ENCODE results near the gene TRIM46. TPM values are rescaled to one million over a fixed set of nuclear protein-coding genes. Genes with fewer than 3 reads are reported as not detected.

The TRIM46 gene
- total and polyA plus RNA-seq, 2 of the 13 experiments (the other 11 are each of a cell fraction or from before 2014, with no cell fraction given), result 0.04 to 0.09 TPM

DNA sequence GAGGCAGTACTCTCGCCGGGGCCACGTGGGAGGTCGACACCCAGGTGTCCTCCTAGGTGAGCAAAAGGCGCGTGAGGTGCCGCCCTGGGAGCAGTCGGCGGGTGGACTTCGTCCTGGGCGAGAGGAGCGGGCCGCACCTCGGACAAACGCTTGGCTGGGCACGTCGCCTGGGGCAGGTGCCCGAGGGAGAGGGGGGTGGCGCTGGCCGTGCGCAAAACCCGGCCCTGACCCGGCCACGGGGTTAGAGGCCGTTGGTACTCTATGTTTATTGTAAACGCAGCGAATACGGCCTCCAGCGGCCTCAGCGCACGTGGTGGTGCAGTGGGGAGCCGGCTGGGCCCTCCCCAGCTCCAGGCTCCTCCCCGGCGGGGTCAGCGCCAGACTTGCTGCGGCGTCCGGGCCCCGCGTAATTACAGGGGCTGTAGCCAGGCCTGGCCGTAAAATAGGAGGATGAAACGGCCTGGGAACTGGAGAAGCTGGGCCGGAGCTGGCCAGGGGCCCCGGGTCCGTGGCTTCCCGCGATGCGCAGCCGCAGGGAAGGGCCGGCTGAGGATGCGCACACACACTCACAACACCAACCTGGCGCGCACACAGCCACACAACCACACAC lies 47.6 kb upstream of the TRIM46 start (continued):
- TF ChIP-seq, protein P1, sequence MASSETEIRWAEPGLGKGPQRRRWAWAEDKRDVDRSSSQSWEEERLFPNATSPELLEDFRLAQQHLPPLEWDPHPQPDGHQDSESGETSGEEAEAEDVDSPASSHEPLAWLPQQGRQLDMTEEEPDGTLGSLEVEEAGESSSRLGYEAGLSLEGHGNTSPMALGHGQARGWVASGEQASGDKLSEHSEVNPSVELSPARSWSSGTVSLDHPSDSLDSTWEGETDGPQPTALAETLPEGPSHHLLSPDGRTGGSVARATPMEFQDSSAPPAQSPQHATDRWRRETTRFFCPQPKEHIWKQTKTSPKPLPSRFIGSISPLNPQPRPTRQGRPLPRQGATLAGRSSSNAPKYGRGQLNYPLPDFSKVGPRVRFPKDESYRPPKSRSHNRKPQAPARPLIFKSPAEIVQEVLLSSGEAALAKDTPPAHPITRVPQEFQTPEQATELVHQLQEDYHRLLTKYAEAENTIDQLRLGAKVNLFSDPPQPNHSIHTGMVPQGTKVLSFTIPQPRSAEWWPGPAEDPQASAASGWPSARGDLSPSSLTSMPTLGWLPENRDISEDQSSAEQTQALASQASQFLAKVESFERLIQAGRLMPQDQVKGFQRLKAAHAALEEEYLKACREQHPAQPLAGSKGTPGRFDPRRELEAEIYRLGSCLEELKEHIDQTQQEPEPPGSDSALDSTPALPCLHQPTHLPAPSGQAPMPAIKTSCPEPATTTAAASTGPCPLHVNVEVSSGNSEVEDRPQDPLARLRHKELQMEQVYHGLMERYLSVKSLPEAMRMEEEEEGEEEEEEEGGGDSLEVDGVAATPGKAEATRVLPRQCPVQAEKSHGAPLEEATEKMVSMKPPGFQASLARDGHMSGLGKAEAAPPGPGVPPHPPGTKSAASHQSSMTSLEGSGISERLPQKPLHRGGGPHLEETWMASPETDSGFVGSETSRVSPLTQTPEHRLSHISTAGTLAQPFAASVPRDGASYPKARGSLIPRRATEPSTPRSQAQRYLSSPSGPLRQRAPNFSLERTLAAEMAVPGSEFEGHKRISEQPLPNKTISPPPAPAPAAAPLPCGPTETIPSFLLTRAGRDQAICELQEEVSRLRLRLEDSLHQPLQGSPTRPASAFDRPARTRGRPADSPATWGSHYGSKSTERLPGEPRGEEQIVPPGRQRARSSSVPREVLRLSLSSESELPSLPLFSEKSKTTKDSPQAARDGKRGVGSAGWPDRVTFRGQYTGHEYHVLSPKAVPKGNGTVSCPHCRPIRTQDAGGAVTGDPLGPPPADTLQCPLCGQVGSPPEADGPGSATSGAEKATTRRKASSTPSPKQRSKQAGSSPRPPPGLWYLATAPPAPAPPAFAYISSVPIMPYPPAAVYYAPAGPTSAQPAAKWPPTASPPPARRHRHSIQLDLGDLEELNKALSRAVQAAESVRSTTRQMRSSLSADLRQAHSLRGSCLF (CRISPR knock-in tag; IDR thresholded peaks at IDR 0.05; ENCODE audit: borderline replicate concordance), result no peak
- TF ChIP-seq ZBTB7B (CRISPR knock-in tag; IDR thresholded peaks at IDR 0.05), result peak; percentile 46
- no peak for TF ChIP-seq CHCHD3 (CRISPR knock-in tag; IDR thresholded peaks at IDR 0.05)
- no peak; the same call in 1 of the 2 replicates for TF ChIP-seq RFX3 (CRISPR knock-in tag; IDR thresholded peaks at IDR 0.05)
- TF ChIP-seq GPN1 (CRISPR knock-in tag; IDR thresholded peaks at IDR 0.05; ENCODE audit: borderline replicate concordance), result no peak
- TF ChIP-seq, protein P2, sequence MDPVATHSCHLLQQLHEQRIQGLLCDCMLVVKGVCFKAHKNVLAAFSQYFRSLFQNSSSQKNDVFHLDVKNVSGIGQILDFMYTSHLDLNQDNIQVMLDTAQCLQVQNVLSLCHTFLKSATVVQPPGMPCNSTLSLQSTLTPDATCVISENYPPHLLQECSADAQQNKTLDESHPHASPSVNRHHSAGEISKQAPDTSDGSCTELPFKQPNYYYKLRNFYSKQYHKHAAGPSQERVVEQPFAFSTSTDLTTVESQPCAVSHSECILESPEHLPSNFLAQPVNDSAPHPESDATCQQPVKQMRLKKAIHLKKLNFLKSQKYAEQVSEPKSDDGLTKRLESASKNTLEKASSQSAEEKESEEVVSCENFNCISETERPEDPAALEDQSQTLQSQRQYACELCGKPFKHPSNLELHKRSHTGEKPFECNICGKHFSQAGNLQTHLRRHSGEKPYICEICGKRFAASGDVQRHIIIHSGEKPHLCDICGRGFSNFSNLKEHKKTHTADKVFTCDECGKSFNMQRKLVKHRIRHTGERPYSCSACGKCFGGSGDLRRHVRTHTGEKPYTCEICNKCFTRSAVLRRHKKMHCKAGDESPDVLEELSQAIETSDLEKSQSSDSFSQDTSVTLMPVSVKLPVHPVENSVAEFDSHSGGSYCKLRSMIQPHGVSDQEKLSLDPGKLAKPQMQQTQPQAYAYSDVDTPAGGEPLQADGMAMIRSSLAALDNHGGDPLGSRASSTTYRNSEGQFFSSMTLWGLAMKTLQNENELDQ (CRISPR knock-in tag; IDR thresholded peaks at IDR 0.05; ENCODE audit: borderline replicate concordance), result peak; percentile 72; the same call in 1 of the 2 replicates
- no peak for TF ChIP-seq SRF (IDR thresholded peaks at IDR 0.05; ENCODE audit: low read depth, low read length)
- TF ChIP-seq, protein P3, sequence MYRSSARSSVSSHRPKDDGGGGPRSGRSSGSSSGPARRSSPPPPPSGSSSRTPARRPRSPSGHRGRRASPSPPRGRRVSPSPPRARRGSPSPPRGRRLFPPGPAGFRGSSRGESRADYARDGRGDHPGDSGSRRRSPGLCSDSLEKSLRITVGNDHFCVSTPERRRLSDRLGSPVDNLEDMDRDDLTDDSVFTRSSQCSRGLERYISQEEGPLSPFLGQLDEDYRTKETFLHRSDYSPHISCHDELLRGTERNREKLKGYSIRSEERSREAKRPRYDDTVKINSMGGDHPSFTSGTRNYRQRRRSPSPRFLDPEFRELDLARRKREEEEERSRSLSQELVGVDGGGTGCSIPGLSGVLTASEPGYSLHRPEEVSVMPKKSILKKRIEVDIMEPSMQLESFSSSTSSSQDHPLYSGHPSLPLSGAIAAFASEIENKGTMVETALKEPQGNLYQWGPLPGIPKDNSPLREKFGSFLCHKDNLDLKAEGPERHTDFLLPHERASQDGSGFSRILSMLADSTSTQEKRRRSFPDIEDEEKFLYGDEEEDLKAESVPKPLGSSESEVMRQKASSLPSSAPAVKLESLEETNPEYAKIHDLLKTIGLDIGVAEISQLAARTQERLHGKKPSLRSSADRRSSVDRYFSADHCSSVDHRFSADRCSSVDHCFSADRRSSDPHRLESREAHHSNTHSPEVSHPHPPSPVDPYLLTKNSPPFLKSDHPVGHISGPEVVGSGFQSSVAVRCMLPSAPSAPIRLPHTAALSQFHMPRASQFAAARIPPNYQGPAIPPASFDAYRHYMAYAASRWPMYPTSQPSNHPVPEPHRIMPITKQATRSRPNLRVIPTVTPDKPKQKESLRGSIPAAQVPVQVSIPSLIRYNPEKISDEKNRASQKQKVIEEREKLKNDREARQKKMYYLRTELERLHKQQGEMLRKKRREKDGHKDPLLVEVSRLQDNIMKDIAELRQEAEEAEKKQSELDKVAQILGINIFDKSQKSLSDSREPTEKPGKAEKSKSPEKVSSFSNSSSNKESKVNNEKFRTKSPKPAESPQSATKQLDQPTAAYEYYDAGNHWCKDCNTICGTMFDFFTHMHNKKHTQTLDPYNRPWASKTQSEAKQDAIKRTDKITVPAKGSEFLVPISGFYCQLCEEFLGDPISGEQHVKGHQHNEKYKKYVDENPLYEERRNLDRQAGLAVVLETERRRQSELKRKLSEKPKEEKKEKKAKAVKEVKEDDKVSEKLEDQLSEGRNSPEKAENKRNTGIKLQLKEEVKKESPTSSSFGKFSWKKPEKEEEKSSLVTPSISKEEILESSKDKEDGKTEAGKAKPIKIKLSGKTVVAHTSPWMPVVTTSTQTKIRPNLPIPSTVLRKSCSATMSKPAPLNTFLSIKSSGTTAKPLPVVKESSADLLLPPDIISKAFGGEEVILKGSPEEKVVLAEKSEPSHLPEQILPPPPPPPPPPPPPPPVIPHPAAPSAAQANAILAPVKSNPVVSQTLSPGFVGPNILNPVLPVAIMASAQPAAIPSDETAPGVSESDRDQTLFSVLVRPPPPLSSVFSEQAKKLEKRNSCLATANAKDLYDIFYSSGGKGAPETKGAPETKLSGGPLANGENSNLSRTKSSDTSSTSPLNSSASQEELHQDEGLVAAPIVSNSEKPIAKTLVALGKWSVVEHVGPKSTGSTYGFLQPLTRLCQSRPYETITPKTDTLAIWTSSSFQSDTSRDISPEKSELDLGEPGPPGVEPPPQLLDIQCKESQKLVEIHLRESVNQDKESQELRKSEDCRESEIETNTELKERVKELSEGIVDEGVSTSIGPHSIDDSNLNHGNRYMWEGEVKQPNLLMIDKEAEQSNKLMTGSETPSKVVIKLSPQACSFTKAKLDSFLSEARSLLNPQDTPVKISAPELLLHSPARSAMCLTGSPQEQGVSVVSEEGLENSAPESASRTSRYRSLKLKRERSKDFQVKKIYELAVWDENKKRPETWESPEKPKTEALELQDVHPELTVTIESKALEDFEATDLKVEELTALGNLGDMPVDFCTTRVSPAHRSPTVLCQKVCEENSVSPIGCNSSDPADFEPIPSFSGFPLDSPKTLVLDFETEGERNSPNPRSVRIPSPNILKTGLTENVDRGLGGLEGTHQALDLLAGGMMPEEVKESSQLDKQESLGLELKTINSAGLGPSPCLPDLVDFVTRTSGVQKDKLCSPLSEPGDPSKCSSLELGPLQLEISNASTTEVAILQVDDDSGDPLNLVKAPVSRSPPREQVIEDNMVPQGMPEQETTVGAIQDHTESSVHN (CRISPR knock-in tag; IDR thresholded peaks at IDR 0.05), result 0 out of 2 replicates have a peak, but pooled peaks have one; percentile 46
- peak; percentile 92; the same call in 1 of the 2 replicates for TF ChIP-seq ZBTB3 (CRISPR knock-in tag; IDR thresholded peaks at IDR 0.05; ENCODE audit: borderline replicate concordance, low read depth)
- peak; percentile 81 for TF ChIP-seq RFXAP (CRISPR knock-in tag; IDR thresholded peaks at IDR 0.05; ENCODE audit: borderline replicate concordance)
- TF ChIP-seq ZNF790 (CRISPR knock-in tag; IDR thresholded peaks at IDR 0.05; ENCODE audit: borderline replicate concordance), result peak; percentile 86; the same call in 1 of the 2 replicates
